CD1c-positive myeloid dendritic cell (primary cell): ENCODE data around the gene MOCS1.
A peak's percentile ranks its signal among the peaks of the same experiment; 100 is the strongest.
"Not testable (repeated sequence)": the region's sequence is repeated elsewhere in the genome, so short reads cannot be mapped to it uniquely, and the experiment has no call there.

Experiments
- DNase-seq: peaks from one replicate; pipeline ENCODE4 v3.0.0-alpha.2; 2016; ENCODE audit errors: extremely low spot score

The MOCS1 gene

GRCh38 chr6:39934131-39934757 lies at the start of gene MOCS1:
MOCS1 (minus strand) TSS chr6:39934462; CDS start chr6:39934417, 45 bp downstream.
- DNase-seq, result peak; percentile 30

- DNase-seq, result no peak
Measured at GRCh38 chr6:39984051-39984450, 49.8 kb upstream of the MOCS1 start.

GRCh38 chr6:39983193-39983592 lies 48.9 kb upstream of the MOCS1 start:
- DNase-seq, result no peak

- DNase-seq, result no peak
Measured at GRCh38 chr6:39982720-39983119, 48.5 kb upstream of the MOCS1 start.

GRCh38 chr6:39980839-39981580 lies 46.7 kb upstream of the MOCS1 start:
- peak; percentile 11 for DNase-seq

GRCh38 chr6:39979461-39980328 lies 45.4 kb upstream of the MOCS1 start:
- DNase-seq, result no peak

- no peak for DNase-seq
Measured at GRCh38 chr6:39978240-39978639, 44.0 kb upstream of the MOCS1 start.

- DNase-seq, result no peak
Measured at GRCh38 chr6:39973661-39974060, 39.4 kb upstream of the MOCS1 start.

GRCh38 chr6:39972717-39973116 lies 38.5 kb upstream of the MOCS1 start:
- DNase-seq, result not testable (repeated sequence)

GRCh38 chr6:39971131-39971530 lies 36.9 kb upstream of the MOCS1 start:
- not testable (repeated sequence) for DNase-seq

GRCh38 chr6:39965751-39966150 lies 31.5 kb upstream of the MOCS1 start:
- no peak for DNase-seq

- no peak for DNase-seq
Measured at GRCh38 chr6:39964530-39964929, 30.3 kb upstream of the MOCS1 start.

GRCh38 chr6:39964094-39964493 lies 29.8 kb upstream of the MOCS1 start:
- no peak for DNase-seq

GRCh38 chr6:39962831-39963230 lies 28.6 kb upstream of the MOCS1 start:
- DNase-seq, result no peak

- no peak for DNase-seq
Measured at GRCh38 chr6:39961178-39961577, 26.9 kb upstream of the MOCS1 start.

GRCh38 chr6:39958947-39959346 lies 24.7 kb upstream of the MOCS1 start:
- no peak for DNase-seq

GRCh38 chr6:39956936-39957335 lies 22.7 kb upstream of the MOCS1 start:
- no peak for DNase-seq

GRCh38 chr6:39953076-39953618 lies 18.9 kb upstream of the MOCS1 start:
- no peak for DNase-seq

GRCh38 chr6:39952167-39952566 lies 17.9 kb upstream of the MOCS1 start:
- DNase-seq, result no peak

GRCh38 chr6:39951716-39952115 lies 17.5 kb upstream of the MOCS1 start:
- DNase-seq, result no peak

- DNase-seq, result no peak
Measured at GRCh38 chr6:39951191-39951590, 16.9 kb upstream of the MOCS1 start.

- no peak for DNase-seq
Measured at GRCh38 chr6:39950125-39950720, 16.0 kb upstream of the MOCS1 start.
